Erythroblast (primary cell): ENCODE results near the gene KRT76.
A peak's percentile ranks its signal among the peaks of the same experiment; 100 is the strongest.

Source experiments
- DNase-seq, 2 experiments: peaks; one replicate each; lab custom pipeline; 2025; lab: John Stamatoyannopoulos, UW
- GATA1 ChIP-seq: IDR thresholded peaks from 2 replicates; pipeline ENCODE4 v1.6.1; 2011; ENCODE audit warnings: low read depth, mild to moderate bottlenecking, control low read depth, low read length, moderate library complexity
- POLR2A ChIP-seq: IDR thresholded peaks from 2 replicates; pipeline ENCODE4 v1.6.1; 2011; ENCODE audit warnings: mild to moderate bottlenecking, low read length

KRT76 gene

GRCh38 chr12:52787324-52788191 is 10.4 kb upstream of the KRT76 start:
- DNase-seq = peak in 1 of 2 experiments; percentile 38
- no peak for TF ChIP-seq POLR2A
- TF ChIP-seq GATA1 = no peak

GRCh38 chr12:52784909-52785308 is 7.8 kb upstream of the KRT76 start:
- DNase-seq = no peak
- no peak for TF ChIP-seq POLR2A
- TF ChIP-seq GATA1 = no peak

GRCh38 chr12:52783563-52784316 is 6.6 kb upstream of the KRT76 start:
- TF ChIP-seq GATA1 = no peak
- DNase-seq = no peak

- DNase-seq = no peak
- no peak for TF ChIP-seq POLR2A
- TF ChIP-seq GATA1 = no peak
Observed at GRCh38 chr12:52782502-52782901, 5.4 kb upstream of the KRT76 start.

- no peak for DNase-seq
- no peak for TF ChIP-seq GATA1
- no peak for TF ChIP-seq POLR2A
Observed at GRCh38 chr12:52781399-52782082, 4.4 kb upstream of the KRT76 start.

- TF ChIP-seq POLR2A (no peak), GATA1 (no peak)
- no peak for DNase-seq
Observed at GRCh38 chr12:52779914-52780313, 2.8 kb upstream of the KRT76 start.

- DNase-seq = no peak
Observed at GRCh38 chr12:52778833-52779232, 1.7 kb upstream of the KRT76 start.

GRCh38 chr12:52777566-52777965 is 421 bp upstream of the KRT76 start:
- TF ChIP-seq GATA1 (no peak), POLR2A (no peak)

More at GRCh38 chr12:52778833-52779232, 1.7 kb upstream of the KRT76 start:
- TF ChIP-seq GATA1 (no peak), POLR2A (no peak)

GRCh38 chr12:52776435-52776834 is 710 bp downstream of the KRT76 start:
- TF ChIP-seq POLR2A = no peak
- no peak for TF ChIP-seq GATA1
- DNase-seq = no peak

More at GRCh38 chr12:52777566-52777965, 421 bp upstream of the KRT76 start:
- DNase-seq = no peak

GRCh38 chr12:52774629-52775250 is 2.4 kb downstream of the KRT76 start:
- TF ChIP-seq POLR2A = no peak
- no peak for TF ChIP-seq GATA1
- DNase-seq = no peak

- no peak for DNase-seq
- no peak for TF ChIP-seq POLR2A
- TF ChIP-seq GATA1 = no peak
Observed at GRCh38 chr12:52772772-52773171, 4.4 kb downstream of the KRT76 start.

GRCh38 chr12:52772188-52772587 is 5.0 kb downstream of the KRT76 start:
- TF ChIP-seq POLR2A (no peak), GATA1 (no peak)

GRCh38 chr12:52771505-52771904 is 5.6 kb downstream of the KRT76 start:
- no peak for DNase-seq
- TF ChIP-seq GATA1 (no peak), POLR2A (no peak)

More at GRCh38 chr12:52772188-52772587, 5.0 kb downstream of the KRT76 start:
- no peak for DNase-seq
